GM13976 (cell line): ENCODE results near the gene ARMC3.

ENCODE experiments used
- DNase-seq: peaks from one replicate; pipeline ENCODE4 v3.0.0; 2012; ENCODE audit warnings: low spot score
- in situ Hi-C: fragments of 300-500 bp; cut with MboI; formaldehyde crosslinking; loops from one replicate; pipeline ENCODE4 v1.12.0; 2022; ENCODE audit warnings: low sequenced_read_pairs, mixed read lengths, inconsistent platforms; ENCODE audit not compliant: unreplicated experiment
- TF ChIP-seq, protein P1 (sequence below): IDR thresholded peaks from 2 replicates; pipeline ENCODE4 v1.5.1; 2012; ENCODE audit warnings: borderline replicate concordance, mild to moderate bottlenecking; ENCODE audit not compliant: insufficient read depth; ENCODE audit errors: extremely low read depth, missing control alignments, control extremely low read depth

ARMC3 gene

DNA sequence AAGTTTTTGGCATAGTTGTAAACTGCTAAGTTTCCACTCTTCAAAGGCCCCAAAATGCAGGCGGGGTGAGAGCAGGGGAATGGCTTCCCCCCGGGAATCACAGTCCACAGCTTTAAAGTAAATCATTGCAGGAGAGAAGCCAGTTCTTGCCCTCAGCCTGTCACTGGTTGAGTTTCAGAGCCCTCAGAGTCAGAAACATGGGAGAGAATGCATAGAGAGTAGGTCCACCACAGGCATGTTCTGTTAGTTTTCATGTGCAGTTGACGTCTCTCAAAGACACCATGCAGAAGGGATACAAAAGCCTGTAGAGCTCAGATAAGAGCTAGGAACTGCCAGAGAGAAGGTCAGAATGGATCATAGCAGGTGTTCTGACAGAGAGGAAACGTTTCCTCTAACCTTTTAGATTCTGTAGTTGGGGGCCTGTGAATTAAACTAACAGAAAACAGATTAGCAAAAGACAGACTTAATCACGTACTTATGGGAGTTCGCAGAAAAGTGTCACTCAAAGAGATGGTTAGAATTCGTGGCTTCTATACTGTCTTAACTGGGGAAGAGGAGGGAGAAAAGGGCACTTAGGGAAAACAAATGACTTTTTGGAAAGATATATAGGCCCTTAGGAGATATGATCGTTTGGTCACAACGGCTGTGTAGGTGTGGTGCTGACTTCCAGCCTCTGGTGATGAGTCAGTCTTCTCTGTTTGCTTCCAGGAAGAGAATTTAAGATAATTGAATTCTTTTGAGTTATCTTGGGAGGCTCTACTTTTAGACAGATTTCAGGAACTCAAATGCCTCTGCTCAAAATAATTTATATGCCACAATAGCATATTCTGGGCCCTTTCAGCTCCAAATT, 119.6 kb downstream of the ARMC3 start:
- in situ Hi-C loops, result no loop called here
- TF ChIP-seq, protein P1, sequence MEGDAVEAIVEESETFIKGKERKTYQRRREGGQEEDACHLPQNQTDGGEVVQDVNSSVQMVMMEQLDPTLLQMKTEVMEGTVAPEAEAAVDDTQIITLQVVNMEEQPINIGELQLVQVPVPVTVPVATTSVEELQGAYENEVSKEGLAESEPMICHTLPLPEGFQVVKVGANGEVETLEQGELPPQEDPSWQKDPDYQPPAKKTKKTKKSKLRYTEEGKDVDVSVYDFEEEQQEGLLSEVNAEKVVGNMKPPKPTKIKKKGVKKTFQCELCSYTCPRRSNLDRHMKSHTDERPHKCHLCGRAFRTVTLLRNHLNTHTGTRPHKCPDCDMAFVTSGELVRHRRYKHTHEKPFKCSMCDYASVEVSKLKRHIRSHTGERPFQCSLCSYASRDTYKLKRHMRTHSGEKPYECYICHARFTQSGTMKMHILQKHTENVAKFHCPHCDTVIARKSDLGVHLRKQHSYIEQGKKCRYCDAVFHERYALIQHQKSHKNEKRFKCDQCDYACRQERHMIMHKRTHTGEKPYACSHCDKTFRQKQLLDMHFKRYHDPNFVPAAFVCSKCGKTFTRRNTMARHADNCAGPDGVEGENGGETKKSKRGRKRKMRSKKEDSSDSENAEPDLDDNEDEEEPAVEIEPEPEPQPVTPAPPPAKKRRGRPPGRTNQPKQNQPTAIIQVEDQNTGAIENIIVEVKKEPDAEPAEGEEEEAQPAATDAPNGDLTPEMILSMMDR, result no peak
- no peak for DNase-seq

DNA sequence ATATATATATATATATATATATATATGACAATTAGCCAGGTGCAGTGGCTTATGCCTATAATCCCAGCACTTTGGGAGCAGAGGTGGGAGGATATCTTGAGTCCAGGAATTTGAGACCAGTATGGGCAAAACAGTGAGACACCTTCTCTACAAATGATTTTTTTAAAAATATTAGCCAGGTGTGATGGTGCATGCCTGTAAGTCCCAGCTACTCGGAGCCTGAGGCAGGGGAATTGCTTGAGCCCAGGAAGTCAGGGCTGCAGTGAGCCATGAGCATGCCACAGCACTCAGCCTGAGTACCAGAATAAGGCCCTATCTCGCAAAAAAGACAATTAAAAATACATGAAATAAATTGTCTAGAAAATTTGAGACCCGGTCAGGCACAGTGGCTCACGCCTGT, 120.3 kb downstream of the ARMC3 start:
- TF ChIP-seq, protein P1, result no peak
- in situ Hi-C loops, result no loop called here
- DNase-seq, result no peak

DNA sequence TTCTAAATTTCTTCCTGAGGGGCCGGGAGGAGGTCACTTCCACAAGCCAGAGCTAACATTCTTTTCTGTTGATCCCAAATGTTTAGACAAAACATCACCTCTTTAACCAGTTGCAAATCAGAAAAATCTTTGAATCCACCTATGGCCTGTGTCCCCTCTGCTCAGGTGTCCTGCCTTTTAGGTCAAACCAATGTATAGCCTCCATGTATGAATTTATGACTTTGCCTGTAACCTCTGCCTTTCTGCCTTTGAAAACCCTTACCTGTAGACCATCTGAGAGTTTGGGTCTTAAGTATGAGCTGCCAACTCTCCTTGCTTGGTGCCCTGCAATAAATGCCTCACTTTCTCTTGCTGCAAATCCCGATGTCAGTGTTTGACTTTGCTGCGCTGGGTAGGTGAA, 123.4 kb downstream of the ARMC3 start:
- no peak for DNase-seq
- TF ChIP-seq, protein P1, result no peak
- in situ Hi-C loops, result no loop called here

DNA sequence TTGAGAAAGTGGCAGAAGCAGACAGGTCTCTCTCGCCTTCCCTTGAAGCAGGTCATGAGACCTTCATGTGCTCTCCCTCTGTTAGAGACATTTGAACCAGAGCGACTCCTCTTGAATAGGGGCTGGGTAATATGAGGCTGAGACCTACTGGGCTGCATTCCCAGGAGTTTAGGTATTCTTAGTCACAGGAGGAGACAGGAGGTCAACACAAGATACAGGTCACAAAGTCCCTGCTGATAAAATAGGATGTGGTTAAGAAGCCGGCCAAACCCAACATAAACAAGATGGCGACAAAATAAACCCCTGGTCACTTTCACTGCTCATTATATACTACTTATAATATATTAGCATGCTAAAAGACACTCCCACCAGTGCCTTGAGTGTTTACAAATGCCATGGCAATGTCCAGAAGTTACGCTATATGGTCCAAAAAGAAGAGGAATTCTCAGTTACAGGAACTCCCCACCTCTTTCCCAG, 124.0 kb downstream of the ARMC3 start:
- TF ChIP-seq, protein P1, result no peak
- in situ Hi-C loops, result no loop called here
- DNase-seq, result no peak

DNA sequence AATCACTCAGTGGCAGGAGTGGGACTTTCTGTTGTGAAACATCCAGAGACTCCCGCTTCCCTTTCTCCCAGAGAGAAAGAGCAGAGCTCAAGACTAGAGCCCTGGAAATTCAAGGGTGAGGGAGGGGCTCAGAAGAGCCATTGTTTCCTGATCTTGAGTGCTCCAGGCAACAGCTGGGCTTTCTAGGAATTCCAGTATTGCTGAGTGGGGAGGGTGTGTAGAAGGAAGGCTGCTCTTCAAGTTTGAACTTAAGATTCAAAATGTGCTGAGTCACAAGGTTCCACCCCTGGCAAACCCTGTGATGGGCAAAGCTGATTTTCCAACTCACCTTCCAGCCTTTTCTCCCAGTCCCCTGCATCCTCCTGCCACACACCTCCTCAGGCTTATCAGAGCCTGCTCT, 125.2 kb downstream of the ARMC3 start:
- TF ChIP-seq, protein P1, result no peak
- in situ Hi-C loops, result no loop called here
- no peak for DNase-seq

DNA sequence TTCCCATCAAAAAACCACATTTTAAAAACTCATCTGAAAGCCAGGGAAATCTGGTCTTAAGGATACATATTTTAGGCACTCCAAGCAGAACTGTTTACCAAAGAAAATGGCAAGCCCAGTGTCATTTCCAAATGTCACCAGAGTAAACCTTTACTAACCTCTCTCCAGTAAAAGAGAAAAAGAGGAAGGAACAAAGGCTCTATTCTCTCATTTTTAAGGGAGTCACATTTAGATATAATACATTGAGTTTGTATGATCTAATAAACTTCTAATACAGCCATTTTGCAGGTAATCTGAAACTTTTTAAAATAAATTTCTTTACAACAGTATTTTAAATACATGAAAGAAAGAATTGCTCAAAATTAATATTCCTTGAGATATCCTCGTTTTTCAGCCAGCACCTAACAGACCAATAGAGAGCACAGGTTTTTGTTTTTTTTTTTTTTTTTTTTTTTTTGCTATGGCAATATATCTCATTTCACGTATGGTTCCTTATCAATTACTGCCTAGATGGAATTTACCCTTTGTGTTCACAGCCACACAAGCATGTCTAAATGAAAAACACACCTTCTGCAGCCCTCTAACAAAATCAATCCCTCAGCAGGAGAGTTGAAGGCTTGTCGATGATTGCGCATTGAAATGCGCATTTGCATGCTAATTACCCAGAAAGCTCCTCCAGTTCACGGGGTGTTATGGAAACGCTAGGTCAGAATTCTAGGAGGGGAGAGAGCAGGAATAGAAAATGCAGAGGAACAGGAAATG, 127.8 kb downstream of the ARMC3 start:
- TF ChIP-seq, protein P1, result no peak
- in situ Hi-C loops, result no loop called here
- no peak for DNase-seq
